ENCODE results near the gene CKMT2.

The CKMT2 gene

DNA sequence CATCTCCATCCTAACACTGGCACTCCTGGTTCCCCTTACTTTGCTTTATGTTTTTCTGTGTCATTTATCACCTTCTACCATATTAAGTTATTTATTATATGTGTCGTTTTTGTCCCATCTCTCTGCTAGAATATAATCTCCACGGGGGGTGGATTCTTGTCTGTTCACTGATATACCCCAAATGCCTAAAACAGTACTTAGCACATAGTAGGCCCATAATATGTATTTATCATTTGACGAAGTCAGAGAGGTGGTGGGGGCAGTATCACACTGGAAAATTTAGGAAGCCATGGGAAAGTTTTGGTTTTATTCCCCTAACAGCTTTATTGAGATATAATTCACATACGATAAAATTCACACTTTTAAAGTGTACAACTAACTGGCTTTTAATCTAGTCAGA lies 82.7 kb downstream of the CKMT2 start:
- H3K9ac ChIP-seq (ENCODE audit: low read length): no peak overlapping the region
- no peaks in the 10 kb centered on the region for H3K4me1 ChIP-seq (ENCODE audit: control insufficient read depth, insufficient read depth, low read length)
- no peaks in the 10 kb centered on the region for H3K36me3 ChIP-seq (ENCODE audit: control insufficient read depth, insufficient read depth, low read length)
- no peak overlapping the region for H3K4me3 ChIP-seq (ENCODE audit: low read length)
- no peaks in the 10 kb centered on the region for H3K9me3 ChIP-seq (ENCODE audit: control insufficient read depth, low read length)
- H3K27me3 ChIP-seq (ENCODE audit: control insufficient read depth, insufficient read depth, low read length): no peaks in the 10 kb centered on the region
